IMR-90 (cell line): ENCODE measurements around the gene PDE5A.
"Not testable (repeated sequence)": the region's sequence is repeated elsewhere in the genome, so short reads cannot be mapped to it uniquely, and the experiment has no call there.

Experiments
- CTCF ChIP-seq: conservative IDR thresholded peaks from 2 replicates; pipeline ENCODE4 v1.5.1; 2012; ENCODE audit warnings: mild to moderate bottlenecking, low read depth, low read length, improper control_type of control experiment
- FOS ChIP-seq: fragments of 150-350 bp; IDR thresholded peaks from 2 replicates; pipeline ENCODE4 v1.6.1; 2016; ENCODE audit warnings: low read depth, low read length
- POLR2A ChIP-seq: IDR thresholded peaks from 2 replicates; pipeline ENCODE4 v1.6.1; 2012; ENCODE audit warnings: mild to moderate bottlenecking, low read depth, low read length

GRCh38 chr4:119470021-119470736, 158.4 kb downstream of the PDE5A start:
- TF ChIP-seq POLR2A, CTCF: not testable (repeated sequence)
- peak; percentile 50; the same call in 1 of the 2 replicates for TF ChIP-seq FOS
